Measurements from ENCODE around the gene MICB. TPM values are rescaled to one million over a fixed set of nuclear protein-coding genes. Genes with fewer than 3 reads are reported as not detected.

MICB gene
- total RNA-seq, 1 donor from 2014 or later, result 17.6 TPM

DNA sequence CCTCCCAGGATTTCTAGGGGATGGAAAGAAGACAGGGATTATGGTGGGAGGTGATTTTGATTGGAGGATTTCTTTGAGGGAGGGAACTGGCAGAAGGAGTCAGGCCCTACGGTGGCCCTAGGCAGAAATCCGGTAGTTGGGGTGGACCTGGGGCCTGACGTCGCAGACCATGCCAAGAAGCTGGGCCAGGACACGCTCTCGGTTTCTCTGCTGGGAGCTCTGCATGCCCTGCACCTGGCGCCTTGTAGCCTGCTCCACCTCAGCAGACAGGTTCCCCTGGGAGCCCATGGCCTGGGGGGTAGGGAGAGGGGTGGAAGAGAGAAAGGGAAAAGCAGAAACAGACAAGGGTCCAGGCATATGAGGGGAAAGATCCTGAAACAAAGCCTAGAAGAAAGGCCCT is 47.3 kb downstream of the MICB start:
- TF ChIP-seq, protein P1, sequence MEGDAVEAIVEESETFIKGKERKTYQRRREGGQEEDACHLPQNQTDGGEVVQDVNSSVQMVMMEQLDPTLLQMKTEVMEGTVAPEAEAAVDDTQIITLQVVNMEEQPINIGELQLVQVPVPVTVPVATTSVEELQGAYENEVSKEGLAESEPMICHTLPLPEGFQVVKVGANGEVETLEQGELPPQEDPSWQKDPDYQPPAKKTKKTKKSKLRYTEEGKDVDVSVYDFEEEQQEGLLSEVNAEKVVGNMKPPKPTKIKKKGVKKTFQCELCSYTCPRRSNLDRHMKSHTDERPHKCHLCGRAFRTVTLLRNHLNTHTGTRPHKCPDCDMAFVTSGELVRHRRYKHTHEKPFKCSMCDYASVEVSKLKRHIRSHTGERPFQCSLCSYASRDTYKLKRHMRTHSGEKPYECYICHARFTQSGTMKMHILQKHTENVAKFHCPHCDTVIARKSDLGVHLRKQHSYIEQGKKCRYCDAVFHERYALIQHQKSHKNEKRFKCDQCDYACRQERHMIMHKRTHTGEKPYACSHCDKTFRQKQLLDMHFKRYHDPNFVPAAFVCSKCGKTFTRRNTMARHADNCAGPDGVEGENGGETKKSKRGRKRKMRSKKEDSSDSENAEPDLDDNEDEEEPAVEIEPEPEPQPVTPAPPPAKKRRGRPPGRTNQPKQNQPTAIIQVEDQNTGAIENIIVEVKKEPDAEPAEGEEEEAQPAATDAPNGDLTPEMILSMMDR (IDR thresholded peaks at IDR 0.05), result no peak
- POLR2A ChIA-PET, result interaction anchor here (1.2 to 8.7 kb wide), 2 partner anchors 32 to 52 kb away, joined by 3 to 234 read pairs; no protein-coding TSS in a partner anchor
- no peak for ATAC-seq (ENCODE audit: low read depth)
- Mint-ChIP-seq H3K27me3 (no peaks in the 10 kb centered on the region), H3K4me1 (peaks cover 60% of the 10 kb centered on the region), H3K27ac (no peak overlapping the region), H3K9me3 (no peaks in the 10 kb centered on the region), H3K36me3 (ENCODE audit: low read depth) (peaks cover 29% of the 10 kb centered on the region), H3K4me3 (no peak overlapping the region)
- intact Hi-C loops (cut with micrococcal nuclease), result loop anchor here (10.0 kb wide), 1 partner anchor 650 kb away; the partner anchor contains the start of genes GPSM3 and PBX2
- CTCF ChIA-PET, result interaction anchor here (21.5 to 25.8 kb wide), 2 partner anchors 33 to 53 kb away, joined by 611 to 773 read pairs; partner anchors contain the start of genes LST1, LTA, LTB and NCR3
- DNase-seq, result no peak

DNA sequence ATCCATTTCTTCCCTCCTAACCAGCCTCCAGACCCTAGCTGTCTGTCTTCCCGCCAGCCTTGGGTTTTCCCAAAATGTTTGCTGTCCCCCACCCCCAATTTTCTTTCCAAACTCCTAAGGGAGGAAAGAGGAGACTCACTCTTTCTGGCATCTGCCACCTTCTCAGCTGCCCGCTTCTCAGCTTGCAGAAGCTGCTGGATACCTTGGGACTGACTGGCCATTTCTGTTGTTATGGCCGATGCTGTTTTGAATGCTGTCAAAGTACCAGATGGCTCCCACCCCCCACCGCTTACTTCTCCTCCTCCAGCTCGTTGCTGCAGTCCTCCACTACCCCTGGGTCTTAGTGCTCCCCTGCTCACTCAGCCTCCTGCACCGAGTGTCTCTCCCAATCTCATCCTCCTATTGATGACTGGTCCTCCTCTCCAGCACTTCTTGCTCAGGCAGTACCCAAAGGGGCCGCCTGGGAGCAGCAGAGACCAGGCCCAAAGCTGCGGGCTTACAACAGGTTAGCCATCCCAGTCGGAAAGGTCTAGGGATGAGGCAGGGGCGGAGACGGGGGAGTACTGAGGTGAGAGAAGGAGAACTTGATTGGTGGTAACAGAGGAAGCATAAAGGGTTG is 48.5 kb downstream of the MICB start, which contains the start of gene ATP6V1G2:
ATP6V1G2 (minus strand) TSS at position 270 of the 619 bp plus-strand sequence; CDS start at position 221, 49 bp downstream.
- Mint-ChIP-seq H3K4me1 (peaks cover 53% of the 10 kb centered on the region), H3K27me3 (no peaks in the 10 kb centered on the region), H3K27ac (peak within 1 kb of the TSS; percentile 97), H3K9me3 (no peaks in the 10 kb centered on the region), H3K36me3 (ENCODE audit: low read depth) (peaks cover 18% of the 10 kb centered on the region), H3K4me3 (peak within 1 kb of the TSS; percentile 93)
- DNase-seq (peak; percentile 79), ATAC-seq (ENCODE audit: low read depth) (peak; percentile 60)
- TF ChIP-seq, protein P1 (IDR thresholded peaks at IDR 0.05), result peak; percentile 89
- CTCF ChIA-PET, result interaction anchor here (0.8 to 25.8 kb wide), 5 partner anchors 32 to 412 kb away, joined by 4 to 773 read pairs (median 4); partner anchors contain the start of genes LST1, LTA, LTB and NCR3
- POLR2A ChIA-PET, result interaction anchor here (0.6 to 8.7 kb wide), 10 partner anchors 13 to 618 kb away, joined by 3 to 234 read pairs (median 10); partner anchors contain the start of genes APOM, BAG6, C6orf47 and EGFL8
- intact Hi-C loops (cut with micrococcal nuclease), result loop anchor here (1.0 to 10.0 kb wide), 6 partner anchors 52 to 648 kb away; partner anchors contain the start of genes EHMT2, GPSM3, PBX2 and VARS1

DNA sequence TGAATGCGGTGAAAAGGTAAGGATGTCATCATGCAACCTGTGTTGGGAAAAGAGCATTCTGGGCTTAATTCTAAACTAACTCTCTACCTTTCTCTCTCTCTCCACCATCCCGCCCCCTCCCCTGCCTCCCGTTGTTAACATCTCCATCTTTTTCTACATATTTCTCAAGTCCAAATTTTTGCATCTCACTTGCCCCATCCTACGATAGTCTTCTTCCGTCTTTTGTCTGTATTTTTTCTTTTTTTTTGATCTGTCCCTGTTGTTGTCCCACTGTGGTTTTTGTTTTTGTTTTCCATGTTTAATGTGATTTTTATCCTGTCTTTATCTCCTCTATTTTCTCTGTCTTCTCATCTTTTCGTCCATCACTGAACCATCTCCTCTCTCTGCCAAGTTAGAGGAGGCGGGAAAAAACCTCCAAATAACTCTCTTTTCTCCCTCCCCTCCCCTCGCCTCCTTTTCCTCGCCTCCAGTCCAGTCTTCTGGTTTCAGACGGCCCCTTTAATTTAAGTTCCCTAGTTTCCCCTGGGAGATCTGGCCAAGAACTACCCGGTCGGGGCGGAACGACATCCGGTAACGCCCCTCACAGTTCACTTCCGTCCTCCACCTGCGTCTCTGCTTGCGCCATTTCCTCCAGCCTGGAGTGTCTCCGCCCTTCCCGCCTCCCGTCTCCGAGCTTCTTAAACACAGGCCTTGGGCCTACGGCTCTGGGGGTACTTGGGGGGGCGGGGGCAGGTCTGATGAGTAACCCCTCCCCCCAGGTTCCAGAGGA is 49.2 kb downstream of the MICB start, which contains the start of gene NFKBIL1:
NFKBIL1 (plus strand) TSS at position 651 of the 769 bp plus-strand sequence; CDS start at position 738, 87 bp downstream.
- ATAC-seq (ENCODE audit: low read depth) (peak; percentile 82), DNase-seq (peak; percentile 85)
- intact Hi-C loops (cut with micrococcal nuclease), result loop anchor here (1.0 to 10.0 kb wide), 17 partner anchors 12 to 648 kb away; partner anchors contain the start of genes ABHD16A, BAG6, EHMT2 and GPSM3
- ChIA-PET CTCF (interaction anchor here (0.8 to 25.8 kb wide), 7 partner anchors 13 to 412 kb away, joined by 3 to 773 read pairs (median 4); partner anchors contain the start of genes LST1, LTA, LTB and NCR3), POLR2A (interaction anchor here (0.5 to 8.7 kb wide), 24 partner anchors 9 to 931 kb away, joined by 3 to 234 read pairs (median 6); partner anchors contain the start of genes APOM, BAG6, C6orf47 and LST1)
- no peaks in the 10 kb centered on the region for H3K27me3 Mint-ChIP-seq
- H3K9me3 Mint-ChIP-seq, result no peaks in the 10 kb centered on the region
- H3K27ac Mint-ChIP-seq, result peak within 1 kb of the TSS; percentile 97
- H3K4me3 Mint-ChIP-seq, result peak within 1 kb of the TSS; percentile 93
- TF ChIP-seq, protein P1 (IDR thresholded peaks at IDR 0.05), result no peak
- H3K36me3 Mint-ChIP-seq (ENCODE audit: low read depth), result peaks cover 11% of the 10 kb centered on the region
- peaks cover 53% of the 10 kb centered on the region for H3K4me1 Mint-ChIP-seq

DNA sequence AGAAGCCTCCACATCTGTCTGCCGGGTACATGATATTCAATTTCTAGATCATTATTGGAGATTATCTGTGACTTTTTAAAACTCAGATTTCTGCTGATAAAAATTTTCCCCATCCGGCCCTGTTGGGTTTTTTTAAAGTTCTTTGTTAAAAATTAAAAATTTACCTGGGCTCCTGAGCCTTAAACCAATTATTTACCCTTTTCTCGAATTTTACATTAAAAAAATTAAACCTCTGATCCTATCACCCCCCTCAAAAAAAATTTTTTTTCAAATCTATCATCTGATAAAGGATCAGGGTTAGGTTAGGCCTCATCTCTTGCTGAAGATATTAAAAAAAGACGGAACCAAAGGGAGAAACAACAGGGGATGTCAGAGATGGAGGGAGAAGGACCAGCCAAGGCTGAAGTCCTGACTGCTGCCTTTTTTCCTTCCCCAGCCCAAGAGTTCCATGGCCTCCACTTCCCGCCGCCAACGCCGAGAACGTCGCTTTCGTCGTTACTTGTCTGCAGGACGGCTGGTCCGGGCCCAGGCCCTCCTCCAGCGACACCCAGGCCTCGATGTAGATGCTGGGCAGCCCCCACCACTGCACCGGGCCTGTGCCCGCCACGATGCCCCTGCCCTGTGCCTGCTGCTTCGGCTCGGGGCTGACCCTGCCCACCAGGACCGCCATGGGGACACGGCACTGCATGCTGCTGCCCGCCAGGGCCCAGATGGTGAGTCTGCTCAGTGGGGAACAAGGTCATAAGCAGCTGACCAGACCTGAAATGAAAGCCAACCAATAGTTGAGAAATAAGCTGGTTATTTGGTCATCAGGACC is 50.0 kb downstream of the MICB start:
- Mint-ChIP-seq H3K27ac (peak overlapping the region; percentile 97), H3K36me3 (ENCODE audit: low read depth) (peaks cover 8% of the 10 kb centered on the region), H3K4me1 (peaks cover 49% of the 10 kb centered on the region), H3K9me3 (no peaks in the 10 kb centered on the region), H3K4me3 (peak overlapping the region; percentile 93), H3K27me3 (no peaks in the 10 kb centered on the region)
- no peak for ATAC-seq (ENCODE audit: low read depth)
- intact Hi-C loops (cut with micrococcal nuclease), result loop anchor here (1.0 to 10.0 kb wide), 13 partner anchors 11 to 647 kb away; partner anchors contain the start of genes ABHD16A, BAG6, EHMT2 and GPSM3
- TF ChIP-seq, protein P1 (IDR thresholded peaks at IDR 0.05), result no peak
- CTCF ChIA-PET, result interaction anchor here (0.8 to 25.8 kb wide), 7 partner anchors 12 to 283 kb away, joined by 3 to 773 read pairs (median 3); partner anchors contain the start of genes BAG6, LST1, LTA and LTB
- POLR2A ChIA-PET, result interaction anchor here (0.6 to 8.7 kb wide), 28 partner anchors 9 to 932 kb away, joined by 3 to 234 read pairs (median 6); partner anchors contain the start of genes BAG6, LSM2, LST1 and LTA
- DNase-seq, result no peak

Data from activated B cell treated with CpG ODN at 0.5 μM for 24 hours (primary cell).